Tibial artery (tissue), 4 donors: ENCODE measurements around the gene CDH4.

ENCODE experiments used
- DNase-seq, 2 donors: peaks; one replicate each; pipeline ENCODE4 v3.0.0-alpha.2; 2019
- H3K27ac ChIP-seq, 2 donors: fragments of 200-600 bp; sonication (generic) in 1 of 2; 1 replicate in 1 of 2; 2 replicates in 1 of 2; pipeline ENCODE4 v1.5.1; 2018 to 2019; ENCODE audit warnings: mild to moderate bottlenecking in 1 of 2
- H3K27me3 ChIP-seq, 2 donors: fragments of 200-600 bp; sonication (generic) in 1 of 2; one replicate each; pipeline versions ENCODE4 v1.5.1 to v1.6.0; 2016 to 2019
- H3K36me3 ChIP-seq, 3 donors: fragments of 200-600 bp; sonication (generic) in 2 of 3; one replicate each; pipeline ENCODE4 v1.5.1; 2016 to 2019; ENCODE audit warnings: mild to moderate bottlenecking in 2 of 3
- H3K4me1 ChIP-seq, 4 donors: fragments of 200-600 bp; sonication (generic) in 2 of 4; 1 replicate in 3 of 4; 2 replicates in 1 of 4; pipeline ENCODE4 v1.5.1; 2016 to 2019
- H3K4me3 ChIP-seq, 2 donors: fragments of 200-600 bp; sonication (generic) in 1 of 2; 1 replicate in 1 of 2; 2 replicates in 1 of 2; pipeline ENCODE4 v1.5.1; 2018 to 2019; ENCODE audit warnings: mild to moderate bottlenecking in 2 of 2
- H3K9me3 ChIP-seq, 3 donors: fragments of 200-600 bp; sonication (generic) in 1 of 3; one replicate each; pipeline ENCODE4 v1.5.1; 2016 to 2019
- intact Hi-C: fragments of 100-400 bp; cut with DNase I; formaldehyde crosslinking; loops from one replicate; pipeline ENCODE4 v1.15.0; 2023; ENCODE audit warnings: low total_unique reads
- TF ChIP-seq, protein P1 (sequence below), 2 experiments: fragments of 200-600 bp in 1 of 2; fragments of 450-650 bp in 1 of 2; IDR thresholded peaks; one replicate each; pipeline ENCODE4 v1.5.1; 2017 to 2019; ENCODE audit warnings: antibody characterized with exemption in 2 of 2, mild to moderate bottlenecking in 1 of 2, moderate library complexity in 1 of 2

CDH4 gene

DNA sequence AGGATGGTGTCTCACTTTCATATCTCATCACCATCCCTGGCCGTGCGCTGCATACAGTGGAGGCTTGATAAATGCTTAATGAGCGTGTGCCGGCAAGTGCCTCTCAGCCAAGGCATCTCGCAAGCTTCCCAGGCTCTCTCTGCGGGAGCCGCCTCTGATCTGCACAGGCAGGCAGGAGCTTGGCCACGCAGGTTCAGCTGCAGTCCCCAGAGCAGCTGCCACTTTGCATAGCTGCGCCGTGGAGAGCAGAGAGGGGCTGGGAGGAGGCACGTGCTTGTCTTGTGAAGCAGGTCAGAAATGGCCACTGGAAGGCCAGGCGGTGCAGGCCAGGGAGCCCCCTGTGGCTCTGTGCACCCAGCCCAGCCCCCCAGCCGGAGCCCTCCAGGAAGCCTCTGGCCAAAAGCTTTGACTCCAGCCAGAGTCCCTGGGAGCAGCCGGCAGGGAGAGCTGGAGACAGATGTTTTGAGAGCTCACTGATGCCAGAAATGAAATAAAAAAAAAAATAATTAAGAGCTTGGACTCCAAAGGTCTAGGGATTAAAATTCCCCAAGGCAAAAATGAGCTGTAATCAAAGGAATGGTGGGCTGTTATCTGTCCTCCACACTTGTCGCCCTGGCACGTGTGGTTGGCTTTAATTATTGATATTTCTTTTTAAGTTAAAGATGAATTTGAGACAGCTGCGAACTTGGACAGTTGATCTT lies 377.0 kb downstream of the CDH4 start:
- Histone ChIP-seq H3K27ac (no peak overlapping the region), H3K4me3 (no peak overlapping the region), H3K27me3 (peaks cover 0 to 17% of the 10 kb centered on the region in 2 donors), H3K36me3 (no peaks in the 10 kb centered on the region), H3K4me1 (no peaks in the 10 kb centered on the region), H3K9me3 (no peaks in the 10 kb centered on the region)
- intact Hi-C loops, result no loop called here
- DNase-seq, result no peak
- TF ChIP-seq, protein P1, sequence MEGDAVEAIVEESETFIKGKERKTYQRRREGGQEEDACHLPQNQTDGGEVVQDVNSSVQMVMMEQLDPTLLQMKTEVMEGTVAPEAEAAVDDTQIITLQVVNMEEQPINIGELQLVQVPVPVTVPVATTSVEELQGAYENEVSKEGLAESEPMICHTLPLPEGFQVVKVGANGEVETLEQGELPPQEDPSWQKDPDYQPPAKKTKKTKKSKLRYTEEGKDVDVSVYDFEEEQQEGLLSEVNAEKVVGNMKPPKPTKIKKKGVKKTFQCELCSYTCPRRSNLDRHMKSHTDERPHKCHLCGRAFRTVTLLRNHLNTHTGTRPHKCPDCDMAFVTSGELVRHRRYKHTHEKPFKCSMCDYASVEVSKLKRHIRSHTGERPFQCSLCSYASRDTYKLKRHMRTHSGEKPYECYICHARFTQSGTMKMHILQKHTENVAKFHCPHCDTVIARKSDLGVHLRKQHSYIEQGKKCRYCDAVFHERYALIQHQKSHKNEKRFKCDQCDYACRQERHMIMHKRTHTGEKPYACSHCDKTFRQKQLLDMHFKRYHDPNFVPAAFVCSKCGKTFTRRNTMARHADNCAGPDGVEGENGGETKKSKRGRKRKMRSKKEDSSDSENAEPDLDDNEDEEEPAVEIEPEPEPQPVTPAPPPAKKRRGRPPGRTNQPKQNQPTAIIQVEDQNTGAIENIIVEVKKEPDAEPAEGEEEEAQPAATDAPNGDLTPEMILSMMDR (IDR thresholded peaks at IDR 0.05), result no peak

DNA sequence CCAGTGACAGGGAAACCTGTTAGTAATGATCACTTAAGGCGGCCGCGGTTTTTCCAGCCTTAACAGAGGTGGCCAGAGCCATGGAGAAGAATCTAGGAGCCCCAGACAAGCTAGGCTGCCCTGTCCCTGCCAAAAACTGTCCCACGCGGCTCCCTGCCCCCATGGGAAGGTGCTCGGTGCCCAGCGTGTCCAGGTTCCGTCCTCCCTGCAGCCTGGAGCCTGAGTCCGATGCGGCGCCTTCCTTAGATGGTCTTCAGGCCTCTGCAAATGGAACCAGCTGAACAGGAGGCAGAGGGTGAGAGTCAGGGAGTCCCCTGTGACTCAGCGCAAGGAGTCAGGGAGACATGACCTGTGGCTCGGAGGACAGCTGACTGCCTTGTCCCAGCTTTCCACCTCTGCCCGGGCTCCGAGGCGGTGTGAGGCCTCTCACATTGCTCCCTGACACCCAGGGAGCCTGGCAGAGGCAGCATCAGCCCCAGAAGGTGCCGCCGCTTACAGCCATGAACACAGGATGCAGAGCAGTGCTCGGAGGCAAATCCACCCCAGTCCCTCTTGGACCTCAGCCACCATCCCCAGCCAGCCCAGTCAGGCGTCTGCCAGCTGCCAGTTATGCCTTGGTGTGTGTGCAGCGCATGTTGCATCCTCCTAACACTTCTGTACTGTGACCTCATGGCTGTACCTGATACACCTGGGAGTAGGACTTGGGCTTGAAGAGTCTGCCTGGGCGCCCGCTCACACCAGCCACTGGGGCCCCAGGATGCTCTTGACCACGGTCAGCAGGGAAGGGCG lies 377.7 kb downstream of the CDH4 start:
- Histone ChIP-seq H3K4me1 (no peaks in the 10 kb centered on the region), H3K27ac (no peak overlapping the region), H3K4me3 (no peak overlapping the region), H3K9me3 (no peaks in the 10 kb centered on the region), H3K36me3 (no peaks in the 10 kb centered on the region), H3K27me3 (peaks cover 0 to 21% of the 10 kb centered on the region in 2 donors)
- DNase-seq, result no peak
- TF ChIP-seq, protein P1 (IDR thresholded peaks at IDR 0.05), result no peak
- intact Hi-C loops, result no loop called here

DNA sequence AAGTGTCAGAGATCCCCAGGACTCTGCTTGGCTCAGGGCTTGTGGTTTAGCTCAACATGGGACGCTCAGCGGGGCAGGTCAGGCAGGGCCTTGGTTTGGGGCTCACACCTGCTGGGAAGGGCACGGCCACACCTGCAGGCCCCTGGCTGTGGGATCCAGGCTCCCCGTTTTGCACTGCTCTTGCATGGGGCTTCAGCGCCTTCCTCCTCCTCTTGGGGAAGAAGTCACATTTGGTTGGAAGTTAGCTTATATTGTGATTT lies 378.3 kb downstream of the CDH4 start:
- TF ChIP-seq, protein P1 (IDR thresholded peaks at IDR 0.05), result no peak
- DNase-seq, result no peak
- Histone ChIP-seq H3K27me3 (peaks cover 0 to 24% of the 10 kb centered on the region in 2 donors), H3K4me3 (no peak overlapping the region), H3K36me3 (no peaks in the 10 kb centered on the region), H3K9me3 (no peaks in the 10 kb centered on the region), H3K4me1 (no peaks in the 10 kb centered on the region), H3K27ac (no peak overlapping the region)
- intact Hi-C loops, result no loop called here

DNA sequence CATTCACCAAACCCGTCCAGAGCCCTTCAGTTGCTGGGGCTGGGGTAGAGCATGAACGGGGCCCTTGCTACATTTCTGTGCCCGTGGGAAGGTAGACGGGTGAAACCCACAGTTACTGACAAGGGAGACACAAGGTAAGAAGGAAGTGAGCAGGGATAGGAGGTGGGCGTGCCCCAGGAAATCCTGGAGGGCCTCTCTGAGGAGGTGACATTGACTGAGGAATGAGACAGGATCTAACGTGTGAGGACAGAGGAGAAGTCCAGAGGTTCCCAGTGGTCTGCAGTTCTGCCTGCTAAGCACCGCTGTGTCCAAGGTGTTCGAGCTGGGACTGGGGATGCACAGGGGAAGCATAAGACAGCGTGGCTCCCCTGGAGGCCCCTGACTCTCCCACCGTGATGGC lies 378.8 kb downstream of the CDH4 start:
- no peak for DNase-seq
- intact Hi-C loops, result no loop called here
- TF ChIP-seq, protein P1 (IDR thresholded peaks at IDR 0.05), result no peak
- H3K27me3 ChIP-seq, result peaks cover 0 to 24% of the 10 kb centered on the region in 2 donors
- H3K4me1 ChIP-seq, result no peaks in the 10 kb centered on the region
- no peak overlapping the region for H3K27ac ChIP-seq
- no peaks in the 10 kb centered on the region for H3K9me3 ChIP-seq
- no peaks in the 10 kb centered on the region for H3K36me3 ChIP-seq
- no peak overlapping the region for H3K4me3 ChIP-seq

DNA sequence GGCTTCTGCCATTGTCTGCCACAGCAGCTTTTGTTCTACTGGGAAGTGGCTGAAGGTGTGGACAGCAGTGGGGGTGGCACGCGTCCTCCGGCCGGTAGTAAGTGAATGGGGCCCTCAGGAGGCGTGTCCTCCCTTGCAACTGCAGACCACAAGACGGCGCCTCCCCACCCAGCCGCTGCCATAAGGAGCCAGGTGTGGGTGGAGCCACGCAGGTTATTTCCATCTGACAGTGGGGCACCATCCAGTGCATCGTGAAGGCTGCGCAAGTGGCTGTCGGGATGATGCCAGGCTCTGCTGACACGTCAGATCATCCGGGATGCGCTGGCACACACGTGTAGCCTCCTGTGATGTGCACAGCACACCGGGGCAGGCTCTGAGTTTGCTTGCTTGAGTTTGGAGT lies 379.7 kb downstream of the CDH4 start:
- Histone ChIP-seq H3K36me3 (no peaks in the 10 kb centered on the region), H3K27me3 (peaks cover 0 to 26% of the 10 kb centered on the region in 2 donors)

More for the DNA sequence above, 379.7 kb downstream of the CDH4 start:
- Histone ChIP-seq H3K9me3 (no peaks in the 10 kb centered on the region), H3K4me1 (no peaks in the 10 kb centered on the region), H3K27ac (no peak overlapping the region), H3K4me3 (no peak overlapping the region)
- no peak for DNase-seq
- TF ChIP-seq, protein P1 (IDR thresholded peaks at IDR 0.05), result no peak
- intact Hi-C loops, result no loop called here
